ENCODE results near the gene SNAPC3. TPM values are rescaled to one million over a fixed set of nuclear protein-coding genes. Genes with fewer than 3 reads are reported as not detected.

SNAPC3 gene
- total RNA-seq, 1 experiment from 2014 or later = 26.2 TPM

GRCh38 chr9:15475923-15476536, 53.4 kb downstream of the SNAPC3 start:
- no peak overlapping the region for H3K27ac ChIP-seq (ENCODE audit: low read depth, low read length, poor library complexity, severe bottlenecking)
- no peaks in the 10 kb centered on the region for H3K4me1 ChIP-seq (ENCODE audit: insufficient read depth, low read length, poor library complexity, severe bottlenecking)
- CTCF ChIA-PET = no interaction called here
- H3K4me3 ChIP-seq (ENCODE audit: low read depth, low read length, poor library complexity, severe bottlenecking) = no peak overlapping the region
- POLR2A ChIA-PET (ENCODE audit: low non-redundant PET) = no interaction called here
- TF ChIP-seq EZH2 (IDR thresholded peaks at IDR 0.05; ENCODE audit: borderline replicate concordance, low read depth, low read length, poor library complexity, severe bottlenecking) = no peak
- no peak for TF ChIP-seq CTCF (conservative IDR thresholded peaks at IDR 0.05; ENCODE audit: low read depth, low read length)
- intact Hi-C loops (cut with micrococcal nuclease; ENCODE audit: unreplicated experiment) = no loop called here
- no peak for DNase-seq (ENCODE audit: low spot score)
- H3K9me3 ChIP-seq (ENCODE audit: low read depth, low read length, poor library complexity, severe bottlenecking) = no peaks in the 10 kb centered on the region
- no peaks in the 10 kb centered on the region for H3K27me3 ChIP-seq (replicated peaks; ENCODE audit: insufficient read depth, low read depth, low read length, poor library complexity)
- H3K36me3 ChIP-seq (ENCODE audit: insufficient read depth, low read length, poor library complexity, severe bottlenecking) = peaks cover 17% of the 10 kb centered on the region
- BruUV-seq (replicated peaks) = no TSS peak

- no peak for TF ChIP-seq CTCF (conservative IDR thresholded peaks at IDR 0.05; ENCODE audit: low read depth, low read length)
- no peak for TF ChIP-seq EZH2 (IDR thresholded peaks at IDR 0.05; ENCODE audit: borderline replicate concordance, low read depth, low read length, poor library complexity, severe bottlenecking)
- H3K27ac ChIP-seq (ENCODE audit: low read depth, low read length, poor library complexity, severe bottlenecking) = no peak overlapping the region
- BruUV-seq (replicated peaks) = no TSS peak
- ChIA-PET CTCF (no interaction called here), POLR2A (ENCODE audit: low non-redundant PET) (no interaction called here)
- peaks cover 17% of the 10 kb centered on the region for H3K36me3 ChIP-seq (ENCODE audit: insufficient read depth, low read length, poor library complexity, severe bottlenecking)
- DNase-seq (ENCODE audit: low spot score) = no peak
- intact Hi-C loops (cut with micrococcal nuclease; ENCODE audit: unreplicated experiment) = no loop called here
- H3K4me1 ChIP-seq (ENCODE audit: insufficient read depth, low read length, poor library complexity, severe bottlenecking) = no peaks in the 10 kb centered on the region
- H3K9me3 ChIP-seq (ENCODE audit: low read depth, low read length, poor library complexity, severe bottlenecking) = no peaks in the 10 kb centered on the region
- no peak overlapping the region for H3K4me3 ChIP-seq (ENCODE audit: low read depth, low read length, poor library complexity, severe bottlenecking)
- H3K27me3 ChIP-seq (replicated peaks; ENCODE audit: insufficient read depth, low read depth, low read length, poor library complexity) = no peaks in the 10 kb centered on the region
Measured at GRCh38 chr9:15480028-15480427, 57.4 kb downstream of the SNAPC3 start.

GRCh38 chr9:15482146-15482545, 59.5 kb downstream of the SNAPC3 start:
- ChIA-PET CTCF (no interaction called here), POLR2A (ENCODE audit: low non-redundant PET) (no interaction called here)
- no peak overlapping the region for H3K27ac ChIP-seq (ENCODE audit: low read depth, low read length, poor library complexity, severe bottlenecking)
- H3K4me1 ChIP-seq (ENCODE audit: insufficient read depth, low read length, poor library complexity, severe bottlenecking) = no peaks in the 10 kb centered on the region
- DNase-seq (ENCODE audit: low spot score) = no peak
- no peak overlapping the region for H3K4me3 ChIP-seq (ENCODE audit: low read depth, low read length, poor library complexity, severe bottlenecking)
- no peaks in the 10 kb centered on the region for H3K9me3 ChIP-seq (ENCODE audit: low read depth, low read length, poor library complexity, severe bottlenecking)
- TF ChIP-seq CTCF (conservative IDR thresholded peaks at IDR 0.05; ENCODE audit: low read depth, low read length) = no peak
- TF ChIP-seq EZH2 (IDR thresholded peaks at IDR 0.05; ENCODE audit: borderline replicate concordance, low read depth, low read length, poor library complexity, severe bottlenecking) = no peak
- peaks cover 16% of the 10 kb centered on the region for H3K36me3 ChIP-seq (ENCODE audit: insufficient read depth, low read length, poor library complexity, severe bottlenecking)
- BruUV-seq (replicated peaks) = no TSS peak
- H3K27me3 ChIP-seq (replicated peaks; ENCODE audit: insufficient read depth, low read depth, low read length, poor library complexity) = no peaks in the 10 kb centered on the region
- intact Hi-C loops (cut with micrococcal nuclease; ENCODE audit: unreplicated experiment) = no loop called here
